Panc1 (cell line): ENCODE results near the gene RHBG. TPM values are rescaled to one million over a fixed set of nuclear protein-coding genes. Genes with fewer than 3 reads are reported as not detected.

Experiments used
- ATAC-seq: fragments of 200-7000 bp; cut with Tn5 transposase; 2 replicates; pipeline ENCODE4 v1.9.1; 2020; ENCODE audit warnings: mild to moderate bottlenecking, moderate library complexity
- BruUV-seq: library from RNA; stranded (reverse); fragments of 400-500 nt; replicated peaks from 2 replicates; lab custom pipeline; 2021; lab: Mats Ljungman, UMichigan
- CTCF ChIA-PET: fragments of 300-600 bp; sonication (Branson Sonifier 250); formaldehyde crosslinking; loops from one replicate; lab custom pipeline; 2022; ENCODE audit warnings: antibody characterized with exemption; lab: Charles Lee
- POLR2A ChIA-PET: fragments of 300-600 bp; sonication (Branson Sonifier 250); formaldehyde crosslinking; loops from one replicate; lab custom pipeline; 2022; ENCODE audit warnings: antibody characterized with exemption; lab: Charles Lee
- DNase-seq: peaks from one replicate; pipeline ENCODE4 v3.0.0-alpha.2; 2010; ENCODE audit warnings: low read depth, low spot score
- H3K27ac ChIP-seq: 2 replicates; pipeline ENCODE4 v1.5.1; 2011; ENCODE audit warnings: mild to moderate bottlenecking, low read length, inconsistent platforms
- H3K27me3 ChIP-seq: fragments of 200-500 bp; sonication (Bioruptor generic); 2 replicates; pipeline ENCODE4 v1.6.0; 2014; ENCODE audit warnings: low read length, inconsistent platforms; ENCODE audit not compliant: control insufficient read depth, insufficient read depth
- H3K36me3 ChIP-seq: fragments of 200-500 bp; sonication (Bioruptor generic); 2 replicates; pipeline ENCODE4 v1.5.1; 2014; ENCODE audit warnings: inconsistent platforms, mild to moderate bottlenecking, low read length, moderate library complexity; ENCODE audit not compliant: control insufficient read depth, insufficient read depth
- H3K4me1 ChIP-seq: 2 replicates; pipeline ENCODE4 v1.5.1; 2011; ENCODE audit warnings: inconsistent platforms, mild to moderate bottlenecking, low read length, moderate library complexity; ENCODE audit not compliant: control insufficient read depth, insufficient read depth
- H3K4me3 ChIP-seq, 2 experiments: 2 replicates each; pipeline ENCODE4 v1.5.1; 2011 to 2012; ENCODE audit warnings: low read depth in 2 of 2, low read length in 2 of 2, mild to moderate bottlenecking in 2 of 2, inconsistent platforms in 1 of 2, moderate library complexity in 1 of 2
- H3K9me3 ChIP-seq: fragments of 200-500 bp; sonication (Bioruptor generic); 2 replicates; pipeline ENCODE4 v1.5.1; 2014; ENCODE audit warnings: low read depth, mild to moderate bottlenecking, inconsistent platforms, low read length, moderate library complexity; ENCODE audit not compliant: control insufficient read depth, insufficient read depth
- POLR2AphosphoS5 ChIP-seq: IDR thresholded peaks from 2 replicates; pipeline ENCODE4 v1.6.1; 2012; ENCODE audit warnings: mild to moderate bottlenecking, low read depth, low read length, moderate library complexity
- SIN3A ChIP-seq: IDR thresholded peaks from 2 replicates; pipeline ENCODE4 v1.6.1; 2012; ENCODE audit warnings: low read depth, mild to moderate bottlenecking, low read length, moderate library complexity, borderline replicate concordance; ENCODE audit not compliant: insufficient read depth
- TCF7L2 ChIP-seq: IDR thresholded peaks from 2 replicates; pipeline ENCODE4 v1.6.1; 2011; ENCODE audit warnings: mild to moderate bottlenecking, low read depth, low read length, inconsistent platforms
- in situ Hi-C: cut with HindIII; loops from 2 replicates; pipeline ENCODE4 v1.10.0; 2016; ENCODE audit warnings: low sequenced_read_pairs, low pct_unique_long_range_greater_than_20kb
- intact Hi-C: fragments of 100-400 bp; cut with micrococcal nuclease; formaldehyde crosslinking; loops from one replicate; pipeline ENCODE4 v1.10.0; 2022; ENCODE audit not compliant: unreplicated experiment
- total RNA-seq: library from RNA; stranded (reverse); gene quantifications from one replicate; pipeline ENCODE4 v1.2.1, GENCODE V29; 2021; ENCODE audit not compliant: unreplicated experiment
- TF ChIP-seq, protein P1 (sequence below), 2 experiments: IDR thresholded peaks; 2 replicates each; pipeline ENCODE4 v1.6.1; 2011 to 2012; ENCODE audit warnings: low read depth in 2 of 2, control low read depth in 1 of 2, low read length in 1 of 2, mild to moderate bottlenecking in 1 of 2, moderate library complexity in 1 of 2; ENCODE audit not compliant: insufficient read depth in 1 of 2
- TF ChIP-seq, protein P2 (sequence below): fragments of 450-650 bp; IDR thresholded peaks from 2 replicates; pipeline ENCODE4 v1.5.1; 2017; ENCODE audit warnings: mild to moderate bottlenecking

Gene RHBG
- total RNA-seq, 1 experiment from 2014 or later: 0.28 TPM

DNA sequence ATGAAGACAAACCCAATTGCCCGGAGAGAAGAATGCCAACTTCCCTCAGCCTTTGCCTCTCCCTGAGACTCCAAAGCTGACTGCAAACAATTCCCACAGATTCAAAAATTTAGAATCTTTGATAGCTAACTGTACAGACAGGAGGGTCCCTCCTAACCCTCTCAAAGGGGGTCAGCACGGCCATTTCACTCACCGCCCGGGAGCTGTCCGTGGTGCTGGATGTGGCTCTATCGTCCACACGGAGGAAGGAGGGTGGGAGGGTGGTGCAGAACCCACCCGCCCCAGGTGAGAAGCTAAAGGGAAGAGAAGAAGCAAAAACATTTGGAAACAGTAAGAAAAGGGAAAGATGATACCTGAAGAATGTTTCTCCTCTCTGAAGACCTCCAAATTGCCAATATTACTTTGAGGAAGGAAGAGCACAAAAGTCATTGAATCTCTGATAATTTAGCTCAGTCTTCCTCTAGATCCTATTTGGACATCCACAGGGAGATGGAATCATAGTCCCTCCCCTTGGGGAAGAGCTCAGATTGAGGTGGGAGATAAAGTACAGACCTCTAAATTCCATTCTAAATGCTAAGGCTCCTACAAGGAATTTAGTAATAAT is 45.6 kb downstream of the RHBG start:
- in situ Hi-C loops (no loop called here), intact Hi-C loops (no loop called here)
- Histone ChIP-seq H3K4me1 (no peaks in the 10 kb centered on the region), H3K27ac (no peak overlapping the region), H3K9me3 (no peaks in the 10 kb centered on the region), H3K4me3 (no peak overlapping the region), H3K27me3 (no peaks in the 10 kb centered on the region; the same call in none of the 2 replicates), H3K36me3 (no peaks in the 10 kb centered on the region)
- ChIA-PET CTCF (interaction anchor here (0.9 to 1.5 kb wide), 2 partner anchors 29 to 31 kb away, joined by 3 to 16 read pairs; no protein-coding TSS in a partner anchor), POLR2A (no interaction called here)
- DNase-seq (no peak), ATAC-seq (no peak)
- TF ChIP-seq TCF7L2: no peak
- TF ChIP-seq, protein P1, sequence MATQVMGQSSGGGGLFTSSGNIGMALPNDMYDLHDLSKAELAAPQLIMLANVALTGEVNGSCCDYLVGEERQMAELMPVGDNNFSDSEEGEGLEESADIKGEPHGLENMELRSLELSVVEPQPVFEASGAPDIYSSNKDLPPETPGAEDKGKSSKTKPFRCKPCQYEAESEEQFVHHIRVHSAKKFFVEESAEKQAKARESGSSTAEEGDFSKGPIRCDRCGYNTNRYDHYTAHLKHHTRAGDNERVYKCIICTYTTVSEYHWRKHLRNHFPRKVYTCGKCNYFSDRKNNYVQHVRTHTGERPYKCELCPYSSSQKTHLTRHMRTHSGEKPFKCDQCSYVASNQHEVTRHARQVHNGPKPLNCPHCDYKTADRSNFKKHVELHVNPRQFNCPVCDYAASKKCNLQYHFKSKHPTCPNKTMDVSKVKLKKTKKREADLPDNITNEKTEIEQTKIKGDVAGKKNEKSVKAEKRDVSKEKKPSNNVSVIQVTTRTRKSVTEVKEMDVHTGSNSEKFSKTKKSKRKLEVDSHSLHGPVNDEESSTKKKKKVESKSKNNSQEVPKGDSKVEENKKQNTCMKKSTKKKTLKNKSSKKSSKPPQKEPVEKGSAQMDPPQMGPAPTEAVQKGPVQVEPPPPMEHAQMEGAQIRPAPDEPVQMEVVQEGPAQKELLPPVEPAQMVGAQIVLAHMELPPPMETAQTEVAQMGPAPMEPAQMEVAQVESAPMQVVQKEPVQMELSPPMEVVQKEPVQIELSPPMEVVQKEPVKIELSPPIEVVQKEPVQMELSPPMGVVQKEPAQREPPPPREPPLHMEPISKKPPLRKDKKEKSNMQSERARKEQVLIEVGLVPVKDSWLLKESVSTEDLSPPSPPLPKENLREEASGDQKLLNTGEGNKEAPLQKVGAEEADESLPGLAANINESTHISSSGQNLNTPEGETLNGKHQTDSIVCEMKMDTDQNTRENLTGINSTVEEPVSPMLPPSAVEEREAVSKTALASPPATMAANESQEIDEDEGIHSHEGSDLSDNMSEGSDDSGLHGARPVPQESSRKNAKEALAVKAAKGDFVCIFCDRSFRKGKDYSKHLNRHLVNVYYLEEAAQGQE (IDR thresholded peaks at IDR 0.05; ENCODE audit: insufficient read depth in 1 of 2, low read depth in 2 of 2, low read length in 1 of 2): peak; percentile 88 to 95
- no TSS peak for BruUV-seq

DNA sequence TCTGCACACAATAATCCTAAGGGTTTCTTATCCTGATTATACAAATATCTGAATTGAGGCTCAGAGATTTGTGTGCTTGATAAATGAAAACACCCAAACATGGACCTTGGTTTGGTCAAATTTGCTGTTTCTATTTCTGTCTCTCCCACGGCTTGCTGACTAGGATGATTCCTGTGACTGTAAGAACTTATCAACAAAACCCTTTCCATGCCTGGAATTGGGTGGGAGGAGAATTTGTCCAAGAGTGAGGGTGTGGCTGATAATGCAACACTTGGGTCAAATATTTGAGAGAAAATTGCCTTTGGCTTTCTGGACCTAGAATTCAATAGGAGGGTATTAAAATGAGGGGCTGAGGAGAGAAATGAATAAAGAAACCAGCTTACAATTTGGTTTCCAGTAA is 48.0 kb downstream of the RHBG start:
- TF ChIP-seq TCF7L2 (no peak), POLR2AphosphoS5 (no peak), SIN3A (no peak)
- TF ChIP-seq, protein P1 (IDR thresholded peaks at IDR 0.05; ENCODE audit: insufficient read depth in 1 of 2, low read depth in 2 of 2, low read length in 1 of 2): no peak
- TF ChIP-seq, protein P2, sequence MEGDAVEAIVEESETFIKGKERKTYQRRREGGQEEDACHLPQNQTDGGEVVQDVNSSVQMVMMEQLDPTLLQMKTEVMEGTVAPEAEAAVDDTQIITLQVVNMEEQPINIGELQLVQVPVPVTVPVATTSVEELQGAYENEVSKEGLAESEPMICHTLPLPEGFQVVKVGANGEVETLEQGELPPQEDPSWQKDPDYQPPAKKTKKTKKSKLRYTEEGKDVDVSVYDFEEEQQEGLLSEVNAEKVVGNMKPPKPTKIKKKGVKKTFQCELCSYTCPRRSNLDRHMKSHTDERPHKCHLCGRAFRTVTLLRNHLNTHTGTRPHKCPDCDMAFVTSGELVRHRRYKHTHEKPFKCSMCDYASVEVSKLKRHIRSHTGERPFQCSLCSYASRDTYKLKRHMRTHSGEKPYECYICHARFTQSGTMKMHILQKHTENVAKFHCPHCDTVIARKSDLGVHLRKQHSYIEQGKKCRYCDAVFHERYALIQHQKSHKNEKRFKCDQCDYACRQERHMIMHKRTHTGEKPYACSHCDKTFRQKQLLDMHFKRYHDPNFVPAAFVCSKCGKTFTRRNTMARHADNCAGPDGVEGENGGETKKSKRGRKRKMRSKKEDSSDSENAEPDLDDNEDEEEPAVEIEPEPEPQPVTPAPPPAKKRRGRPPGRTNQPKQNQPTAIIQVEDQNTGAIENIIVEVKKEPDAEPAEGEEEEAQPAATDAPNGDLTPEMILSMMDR: no peak
- intact Hi-C loops (no loop called here), in situ Hi-C loops (no loop called here)
- no peak for ATAC-seq
- Histone ChIP-seq H3K27me3 (peaks cover 3% of the 10 kb centered on the region), H3K27ac (no peak overlapping the region), H3K9me3 (no peaks in the 10 kb centered on the region), H3K36me3 (no peaks in the 10 kb centered on the region; the same call in 1 of the 2 replicates), H3K4me1 (no peaks in the 10 kb centered on the region), H3K4me3 (no peak overlapping the region)
- no TSS peak for BruUV-seq
- ChIA-PET POLR2A (no interaction called here), CTCF (no interaction called here)
- DNase-seq: no peak
